ENCODE data around the gene CCDC68. TPM values are rescaled to one million over a fixed set of nuclear protein-coding genes. Genes with fewer than 3 reads are reported as not detected.

CCDC68 gene
- total RNA-seq, 3 donors from 2014 or later: 6.6 to 9.6 (median 8.5) TPM

GRCh38 chr18:54947091-54947490 lies 12.2 kb downstream of the CCDC68 start:
- intact Hi-C loops (cut with DNase I; ENCODE audit: low total_unique reads): no loop called here
- TF ChIP-seq CTCF (IDR thresholded peaks at IDR 0.05): no peak
- no peak for TF ChIP-seq POLR2AphosphoS5 (IDR thresholded peaks at IDR 0.05)
- TF ChIP-seq POLR2A (IDR thresholded peaks at IDR 0.05): no peak
- DNase-seq (ENCODE audit: low spot score in 2 of 2): no peak
- Histone ChIP-seq H3K4me1 (no peaks in the 10 kb centered on the region), H3K27me3 (no peaks in the 10 kb centered on the region), H3K4me3 (no peak overlapping the region), H3K36me3 (no peaks in the 10 kb centered on the region), H3K27ac (no peak overlapping the region), H3K9me3 (no peaks in the 10 kb centered on the region)

GRCh38 chr18:54946149-54946581 lies 13.1 kb downstream of the CCDC68 start:
- no peak for TF ChIP-seq POLR2A (IDR thresholded peaks at IDR 0.05)
- TF ChIP-seq POLR2AphosphoS5 (IDR thresholded peaks at IDR 0.05): no peak
- TF ChIP-seq CTCF (IDR thresholded peaks at IDR 0.05): no peak
- Histone ChIP-seq H3K36me3 (no peaks in the 10 kb centered on the region), H3K4me3 (peak overlapping the region; percentile 37 to 58 (median 45)), H3K4me1 (no peaks in the 10 kb centered on the region), H3K27me3 (no peaks in the 10 kb centered on the region), H3K27ac (peak overlapping the region in 1 of 2 donors; percentile 33), H3K9me3 (no peaks in the 10 kb centered on the region)
- no peak for DNase-seq (ENCODE audit: low spot score in 2 of 2)
- intact Hi-C loops (cut with DNase I; ENCODE audit: low total_unique reads): no loop called here

- H3K4me3 ChIP-seq: peak overlapping the region in 1 of 3 donors; percentile 45
- no peaks in the 10 kb centered on the region for H3K4me1 ChIP-seq
- DNase-seq (ENCODE audit: low spot score in 2 of 2): no peak
- H3K27me3 ChIP-seq: no peaks in the 10 kb centered on the region
- H3K9me3 ChIP-seq: no peaks in the 10 kb centered on the region
- no peaks in the 10 kb centered on the region for H3K36me3 ChIP-seq
- H3K27ac ChIP-seq: peak overlapping the region in 1 of 2 donors; percentile 33
- intact Hi-C loops (cut with DNase I; ENCODE audit: low total_unique reads): no loop called here
- TF ChIP-seq CTCF (IDR thresholded peaks at IDR 0.05) (no peak), POLR2AphosphoS5 (IDR thresholded peaks at IDR 0.05) (no peak), POLR2A (IDR thresholded peaks at IDR 0.05) (no peak)
These were observed 13.6 kb downstream of the CCDC68 start for GRCh38 chr18:54945576-54946125.

- DNase-seq (ENCODE audit: low spot score in 2 of 2): no peak
- no peaks in the 10 kb centered on the region for H3K4me1 ChIP-seq
- no peaks in the 10 kb centered on the region for H3K9me3 ChIP-seq
- H3K27ac ChIP-seq: no peak overlapping the region
- intact Hi-C loops (cut with DNase I; ENCODE audit: low total_unique reads): no loop called here
- H3K36me3 ChIP-seq: no peaks in the 10 kb centered on the region
- H3K27me3 ChIP-seq: no peaks in the 10 kb centered on the region
- H3K4me3 ChIP-seq: no peak overlapping the region
- TF ChIP-seq CTCF (IDR thresholded peaks at IDR 0.05): no peak
- no peak for TF ChIP-seq POLR2A (IDR thresholded peaks at IDR 0.05)
- no peak for TF ChIP-seq POLR2AphosphoS5 (IDR thresholded peaks at IDR 0.05)
These were observed 16.7 kb downstream of the CCDC68 start for GRCh38 chr18:54942569-54942968.

- Histone ChIP-seq H3K27ac (no peak overlapping the region), H3K4me3 (no peak overlapping the region), H3K4me1 (no peaks in the 10 kb centered on the region), H3K27me3 (no peaks in the 10 kb centered on the region), H3K36me3 (no peaks in the 10 kb centered on the region), H3K9me3 (no peaks in the 10 kb centered on the region)
- intact Hi-C loops (cut with DNase I; ENCODE audit: low total_unique reads): no loop called here
- TF ChIP-seq POLR2AphosphoS5 (IDR thresholded peaks at IDR 0.05): no peak
- no peak for TF ChIP-seq POLR2A (IDR thresholded peaks at IDR 0.05)
- TF ChIP-seq CTCF (IDR thresholded peaks at IDR 0.05): no peak
- DNase-seq (ENCODE audit: low spot score in 2 of 2): no peak
These were observed 17.1 kb downstream of the CCDC68 start for GRCh38 chr18:54942144-54942543.
